HG03095 (cell line): ENCODE data around the gene GRIA4.
A peak's percentile ranks its signal among the peaks of the same experiment; 100 is the strongest.

Experiments
- ATAC-seq: cut with Tn5 transposase; IDR thresholded peaks from one replicate; pipeline ENCODE4 v1.9.1; 2021; ENCODE audit warnings: moderate library complexity; ENCODE audit not compliant: unreplicated experiment

Gene GRIA4

GRCh38 chr11:105911454-105911853, 301.6 kb downstream of the GRIA4 start:
- no peak for ATAC-seq

GRCh38 chr11:105912666-105913065, 302.8 kb downstream of the GRIA4 start:
- no peak for ATAC-seq

- no peak for ATAC-seq
Measured at GRCh38 chr11:105915021-105915420, 305.1 kb downstream of the GRIA4 start.

GRCh38 chr11:105918039-105918438, 308.2 kb downstream of the GRIA4 start:
- no peak for ATAC-seq

GRCh38 chr11:105918600-105918999, 308.7 kb downstream of the GRIA4 start:
- ATAC-seq: no peak

GRCh38 chr11:105923252-105923651, 313.4 kb downstream of the GRIA4 start:
- ATAC-seq: no peak

- no peak for ATAC-seq
Measured at GRCh38 chr11:105923807-105924206, 313.9 kb downstream of the GRIA4 start.

GRCh38 chr11:105929084-105929955, 319.4 kb downstream of the GRIA4 start:
- no peak for ATAC-seq

GRCh38 chr11:105933695-105934094, 323.8 kb downstream of the GRIA4 start:
- no peak for ATAC-seq

- no peak for ATAC-seq
Measured at GRCh38 chr11:105935791-105936190, 325.9 kb downstream of the GRIA4 start.

- ATAC-seq: peak; percentile 54
Measured at GRCh38 chr11:105937331-105937730, 327.5 kb downstream of the GRIA4 start.

GRCh38 chr11:105937738-105938137, 327.9 kb downstream of the GRIA4 start:
- ATAC-seq: no peak

GRCh38 chr11:105942921-105943320, 333.0 kb downstream of the GRIA4 start:
- ATAC-seq: no peak

- no peak for ATAC-seq
Measured at GRCh38 chr11:105948918-105949590, 339.2 kb downstream of the GRIA4 start.

- no peak for ATAC-seq
Measured at GRCh38 chr11:105953886-105954285, 344.0 kb downstream of the GRIA4 start.

GRCh38 chr11:105960252-105961245, 350.7 kb downstream of the GRIA4 start:
- ATAC-seq: no peak

GRCh38 chr11:105968021-105968697, 358.3 kb downstream of the GRIA4 start:
- ATAC-seq: no peak

- ATAC-seq: no peak
Measured at GRCh38 chr11:105969756-105970155, 359.9 kb downstream of the GRIA4 start.

- no peak for ATAC-seq
Measured at GRCh38 chr11:105975128-105975527, 365.3 kb downstream of the GRIA4 start.

- ATAC-seq: no peak
Measured at GRCh38 chr11:105979997-105980703, 370.3 kb downstream of the GRIA4 start.
